OCI-M2 (cell line): ENCODE data around the gene NOXA1.

Experiments
- DNase-seq: peaks from one replicate; lab custom pipeline; 2025; ENCODE audit not compliant: unreplicated experiment; lab: John Stamatoyannopoulos, UW

NOXA1 gene

GRCh38 chr9:137387114-137387890 is 35.9 kb upstream of the NOXA1 start:
- DNase-seq, result no peak

- DNase-seq, result no peak
These were observed 35.2 kb upstream of the NOXA1 start for GRCh38 chr9:137387891-137388560.

GRCh38 chr9:137388589-137389427 is 34.4 kb upstream of the NOXA1 start:
- DNase-seq, result no peak

GRCh38 chr9:137389428-137389746 is 33.8 kb upstream of the NOXA1 start:
- DNase-seq, result no peak

GRCh38 chr9:137390553-137391410 is 32.4 kb upstream of the NOXA1 start:
- DNase-seq, result no peak

- no peak for DNase-seq
These were observed 31.8 kb upstream of the NOXA1 start for GRCh38 chr9:137391411-137391754.

GRCh38 chr9:137392232-137393007 is 30.8 kb upstream of the NOXA1 start:
- no peak for DNase-seq

- no peak for DNase-seq
These were observed 29.7 kb upstream of the NOXA1 start for GRCh38 chr9:137393176-137394150.

GRCh38 chr9:137394866-137395665 is 28.1 kb upstream of the NOXA1 start:
- DNase-seq, result no peak

GRCh38 chr9:137395666-137396010 is 27.6 kb upstream of the NOXA1 start:
- DNase-seq, result no peak

- DNase-seq, result no peak
These were observed 27.0 kb upstream of the NOXA1 start for GRCh38 chr9:137396227-137396626.

- DNase-seq, result no peak
These were observed 26.4 kb upstream of the NOXA1 start for GRCh38 chr9:137396634-137397367.

GRCh38 chr9:137397675-137398423 is 25.3 kb upstream of the NOXA1 start:
- no peak for DNase-seq

GRCh38 chr9:137398561-137399468 is 24.4 kb upstream of the NOXA1 start:
- no peak for DNase-seq

GRCh38 chr9:137402746-137403145 is 20.4 kb upstream of the NOXA1 start:
- no peak for DNase-seq

- no peak for DNase-seq
These were observed 19.9 kb upstream of the NOXA1 start for GRCh38 chr9:137403269-137403668.
